ENCODE data around the gene TMEM229B.

Gene TMEM229B

DNA sequence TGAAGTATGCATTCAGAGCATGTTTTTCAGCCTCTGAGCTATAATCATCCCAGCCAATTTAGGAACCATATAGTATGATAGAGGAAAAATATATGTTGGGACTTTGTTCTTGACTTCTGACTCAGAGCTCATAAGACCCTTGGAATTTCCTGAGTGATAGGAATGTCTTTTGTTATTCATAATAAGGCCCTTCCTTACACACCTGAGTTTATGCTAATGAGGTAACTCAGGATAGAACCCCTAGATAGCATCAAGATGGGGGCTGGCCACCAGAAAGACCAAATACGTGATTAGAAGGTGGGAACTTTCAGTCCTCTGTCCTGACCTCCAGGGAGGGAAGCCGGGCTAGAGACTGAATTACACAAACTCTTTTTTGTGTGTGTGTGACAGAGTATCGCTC, 44.1 kb downstream of the TMEM229B start:
- Histone ChIP-seq H3K4ac (ENCODE audit: low read depth in 1 of 2, low read length in 2 of 2) (no peak overlapping the region), H4K91ac (ENCODE audit: low read length) (no peak overlapping the region), H2BK15ac (ENCODE audit: low read depth, poor library complexity, severe bottlenecking) (no peak overlapping the region), H2AFZ (ENCODE audit: low read depth, low read length) (no peak overlapping the region), H3K79me1 (replicated peaks; ENCODE audit: low read length, poor library complexity, severe bottlenecking) (no peaks in the 10 kb centered on the region), H3K4me1 (ENCODE audit: control insufficient read depth, insufficient read depth, low read depth, low read length) (no peaks in the 10 kb centered on the region), H4K8ac (ENCODE audit: low read length) (no peak overlapping the region), H2BK5ac (ENCODE audit: low read depth, low read length, poor library complexity, severe bottlenecking) (no peak overlapping the region), H3K14ac (ENCODE audit: low read length in 2 of 2) (no peak overlapping the region), H3K23ac (ENCODE audit: low read length in 2 of 2) (no peak overlapping the region), H3K9me3 (ENCODE audit: control insufficient read depth, low read length) (no peaks in the 10 kb centered on the region), H3K27me3 (ENCODE audit: control insufficient read depth in 1 of 2, insufficient read depth in 1 of 2, low read length in 2 of 2) (peaks cover 31 to 34% of the 10 kb centered on the region in 2 experiments), H2AK5ac (ENCODE audit: low read length, severe bottlenecking) (no peak overlapping the region), H3K4me3 (ENCODE audit: insufficient read depth in 1 of 2, low read depth in 1 of 2, low read length in 2 of 2) (no peak overlapping the region), H3K4me2 (ENCODE audit: low read length, poor library complexity, severe bottlenecking) (no peak overlapping the region), H3K36me3 (ENCODE audit: control insufficient read depth in 1 of 2, insufficient read depth in 2 of 2, low read depth in 1 of 2, low read length in 2 of 2) (no peaks in the 10 kb centered on the region), H2BK12ac (ENCODE audit: low read length in 2 of 2) (no peak overlapping the region), H3K18ac (ENCODE audit: low read depth in 1 of 2, low read length in 2 of 2) (no peak overlapping the region), H2BK120ac (ENCODE audit: low read depth, low read length) (no peak overlapping the region), H3K9ac (ENCODE audit: low read length) (no peak overlapping the region), H3K27ac (ENCODE audit: low read length, poor library complexity, severe bottlenecking) (no peak overlapping the region)
- 72% methylated on average over 3 of the region's 3 CpGs for WGBS
- no peak for DNase-seq

GRCh38 chr14:67442139-67442906, 46.2 kb downstream of the TMEM229B start:
- Histone ChIP-seq H3K9ac (ENCODE audit: low read length) (no peak overlapping the region), H2BK15ac (ENCODE audit: low read depth, poor library complexity, severe bottlenecking) (no peak overlapping the region)
- WGBS, result 73% methylated on average over 8 of the region's 8 CpGs

GRCh38 chr14:67441672-67442071, 46.8 kb downstream of the TMEM229B start:
- Histone ChIP-seq H3K4me2 (ENCODE audit: low read length, poor library complexity, severe bottlenecking) (no peak overlapping the region), H3K4me3 (ENCODE audit: insufficient read depth in 1 of 2, low read depth in 1 of 2, low read length in 2 of 2) (no peak overlapping the region), H3K18ac (ENCODE audit: low read depth in 1 of 2, low read length in 2 of 2) (no peak overlapping the region), H3K27ac (ENCODE audit: low read length, poor library complexity, severe bottlenecking) (no peak overlapping the region), H3K4me1 (ENCODE audit: control insufficient read depth, insufficient read depth, low read depth, low read length) (no peaks in the 10 kb centered on the region), H3K36me3 (ENCODE audit: control insufficient read depth in 1 of 2, insufficient read depth in 2 of 2, low read depth in 1 of 2, low read length in 2 of 2) (no peaks in the 10 kb centered on the region), H4K8ac (ENCODE audit: low read length) (no peak overlapping the region), H2BK15ac (ENCODE audit: low read depth, poor library complexity, severe bottlenecking) (no peak overlapping the region), H3K14ac (ENCODE audit: low read length in 2 of 2) (no peak overlapping the region), H3K79me1 (replicated peaks; ENCODE audit: low read length, poor library complexity, severe bottlenecking) (no peaks in the 10 kb centered on the region), H3K27me3 (ENCODE audit: control insufficient read depth in 1 of 2, insufficient read depth in 1 of 2, low read length in 2 of 2) (peaks cover 46 to 52% of the 10 kb centered on the region in 2 experiments), H3K23ac (ENCODE audit: low read length in 2 of 2) (no peak overlapping the region), H2AFZ (ENCODE audit: low read depth, low read length) (no peak overlapping the region), H2BK5ac (ENCODE audit: low read depth, low read length, poor library complexity, severe bottlenecking) (no peak overlapping the region), H3K9me3 (ENCODE audit: control insufficient read depth, low read length) (no peaks in the 10 kb centered on the region), H3K4ac (ENCODE audit: low read depth in 1 of 2, low read length in 2 of 2) (no peak overlapping the region), H3K9ac (ENCODE audit: low read length) (no peak overlapping the region), H4K91ac (ENCODE audit: low read length) (no peak overlapping the region), H2BK120ac (ENCODE audit: low read depth, low read length) (no peak overlapping the region), H2AK5ac (ENCODE audit: low read length, severe bottlenecking) (no peak overlapping the region), H2BK12ac (ENCODE audit: low read length in 2 of 2) (no peak overlapping the region)
- DNase-seq, result no peak
- 94% methylated on average over 7 of the region's 8 CpGs for WGBS

More at GRCh38 chr14:67442139-67442906, 46.2 kb downstream of the TMEM229B start:
- Histone ChIP-seq H2BK120ac (ENCODE audit: low read depth, low read length) (no peak overlapping the region), H3K9me3 (ENCODE audit: control insufficient read depth, low read length) (no peaks in the 10 kb centered on the region), H3K18ac (ENCODE audit: low read depth in 1 of 2, low read length in 2 of 2) (no peak overlapping the region), H4K8ac (ENCODE audit: low read length) (no peak overlapping the region), H3K36me3 (ENCODE audit: control insufficient read depth in 1 of 2, insufficient read depth in 2 of 2, low read depth in 1 of 2, low read length in 2 of 2) (no peaks in the 10 kb centered on the region), H3K27ac (ENCODE audit: low read length, poor library complexity, severe bottlenecking) (no peak overlapping the region), H3K14ac (ENCODE audit: low read length in 2 of 2) (no peak overlapping the region), H2BK5ac (ENCODE audit: low read depth, low read length, poor library complexity, severe bottlenecking) (no peak overlapping the region), H4K91ac (ENCODE audit: low read length) (no peak overlapping the region), H3K23ac (ENCODE audit: low read length in 2 of 2) (no peak overlapping the region), H3K4me3 (ENCODE audit: insufficient read depth in 1 of 2, low read depth in 1 of 2, low read length in 2 of 2) (no peak overlapping the region), H3K4me1 (ENCODE audit: control insufficient read depth, insufficient read depth, low read depth, low read length) (no peaks in the 10 kb centered on the region), H3K27me3 (ENCODE audit: control insufficient read depth in 1 of 2, insufficient read depth in 1 of 2, low read length in 2 of 2) (peaks cover 42 to 46% of the 10 kb centered on the region in 2 experiments), H3K4ac (ENCODE audit: low read depth in 1 of 2, low read length in 2 of 2) (no peak overlapping the region), H2BK12ac (ENCODE audit: low read length in 2 of 2) (no peak overlapping the region), H2AK5ac (ENCODE audit: low read length, severe bottlenecking) (no peak overlapping the region), H3K4me2 (ENCODE audit: low read length, poor library complexity, severe bottlenecking) (no peak overlapping the region), H3K79me1 (replicated peaks; ENCODE audit: low read length, poor library complexity, severe bottlenecking) (no peaks in the 10 kb centered on the region), H2AFZ (ENCODE audit: low read depth, low read length) (no peak overlapping the region)
- DNase-seq, result no peak

GRCh38 chr14:67441256-67441655, 47.3 kb downstream of the TMEM229B start:
- Histone ChIP-seq H4K8ac (ENCODE audit: low read length) (no peak overlapping the region), H3K9ac (ENCODE audit: low read length) (no peak overlapping the region), H4K91ac (ENCODE audit: low read length) (no peak overlapping the region), H2AK5ac (ENCODE audit: low read length, severe bottlenecking) (no peak overlapping the region), H3K36me3 (ENCODE audit: control insufficient read depth in 1 of 2, insufficient read depth in 2 of 2, low read depth in 1 of 2, low read length in 2 of 2) (no peaks in the 10 kb centered on the region), H3K23ac (ENCODE audit: low read length in 2 of 2) (no peak overlapping the region), H3K79me1 (replicated peaks; ENCODE audit: low read length, poor library complexity, severe bottlenecking) (no peaks in the 10 kb centered on the region), H3K18ac (ENCODE audit: low read depth in 1 of 2, low read length in 2 of 2) (no peak overlapping the region), H2BK15ac (ENCODE audit: low read depth, poor library complexity, severe bottlenecking) (no peak overlapping the region), H3K4me3 (ENCODE audit: insufficient read depth in 1 of 2, low read depth in 1 of 2, low read length in 2 of 2) (no peak overlapping the region), H2BK120ac (ENCODE audit: low read depth, low read length) (no peak overlapping the region), H3K27me3 (ENCODE audit: control insufficient read depth in 1 of 2, insufficient read depth in 1 of 2, low read length in 2 of 2) (peaks cover 46 to 53% of the 10 kb centered on the region in 2 experiments), H2BK12ac (ENCODE audit: low read length in 2 of 2) (no peak overlapping the region), H3K9me3 (ENCODE audit: control insufficient read depth, low read length) (no peaks in the 10 kb centered on the region), H2BK5ac (ENCODE audit: low read depth, low read length, poor library complexity, severe bottlenecking) (no peak overlapping the region), H3K4me2 (ENCODE audit: low read length, poor library complexity, severe bottlenecking) (no peak overlapping the region), H3K14ac (ENCODE audit: low read length in 2 of 2) (no peak overlapping the region), H3K27ac (ENCODE audit: low read length, poor library complexity, severe bottlenecking) (no peak overlapping the region), H3K4me1 (ENCODE audit: control insufficient read depth, insufficient read depth, low read depth, low read length) (no peaks in the 10 kb centered on the region), H2AFZ (ENCODE audit: low read depth, low read length) (no peak overlapping the region), H3K4ac (ENCODE audit: low read depth in 1 of 2, low read length in 2 of 2) (no peak overlapping the region)
- WGBS, result 94% methylated on average over 2 of the region's 2 CpGs
- no peak for DNase-seq

Data from mesenchymal stem cell (in vitro differentiated cells and primary cell).